HEK293 (cell line): Measurements from ENCODE around the gene ZKSCAN1.

Experiments used
- CTCF ChIA-PET: fragments of 350-600 bp; formaldehyde crosslinking; extraction: SDS; loops from one replicate; lab custom pipeline; 2021; ENCODE audit warnings: antibody characterized with exemption; lab: Yijun Ruan, JAX
- POLR2A ChIA-PET: fragments of 300-600 bp; formaldehyde crosslinking; extraction: SDS; loops from one replicate; lab custom pipeline; 2020; ENCODE audit warnings: antibody characterized with exemption, inconsistent platforms; lab: Yijun Ruan, JAX
- H3K27ac ChIP-seq: fragments of 200-500 bp; sonication (Bioruptor generic); 2 replicates; pipeline ENCODE4 v1.5.1; 2014; ENCODE audit warnings: low read depth, low read length, control low read depth, inconsistent platforms; ENCODE audit errors: extremely low read depth
- H3K36me3 ChIP-seq, 2 experiments: fragments of 200-500 bp in 1 of 2; sonication (Bioruptor generic) in 1 of 2; 1 replicate in 1 of 2; 2 replicates in 1 of 2; pipeline ENCODE4 v1.5.1; 2014 to 2017; ENCODE audit warnings: inconsistent platforms in 2 of 2, low read length in 2 of 2; ENCODE audit not compliant: control insufficient read depth in 2 of 2, insufficient read depth in 1 of 2
- H3K4me1 ChIP-seq: fragments of 200-500 bp; sonication (Bioruptor generic); 2 replicates; pipeline ENCODE4 v1.5.1; 2014; ENCODE audit warnings: mild to moderate bottlenecking, low read length, inconsistent platforms; ENCODE audit not compliant: control insufficient read depth, insufficient read depth
- H3K4me3 ChIP-seq: 2 replicates; pipeline ENCODE4 v1.5.1; 2011; ENCODE audit warnings: low read depth, mild to moderate bottlenecking, control low read depth, low read length, moderate library complexity
- H3K9me3 ChIP-seq: fragments of 200-500 bp; sonication (Bioruptor generic); 2 replicates; pipeline ENCODE4 v1.5.1; 2014; ENCODE audit warnings: low read depth, low read length, inconsistent platforms; ENCODE audit not compliant: control insufficient read depth, insufficient read depth
- BCL11A ChIP-seq: fragments of 450-650 bp; formaldehyde crosslinking; IDR thresholded peaks from 2 replicates; pipeline ENCODE4 v1.5.1; 2016; ENCODE audit warnings: low read depth, missing biosample characterization, missing genetic modification characterization
- EGR2 ChIP-seq: fragments of 450-650 bp; formaldehyde crosslinking; IDR thresholded peaks from 2 replicates; pipeline ENCODE4 v1.5.1; 2016; ENCODE audit warnings: low read depth, missing biosample characterization, missing genetic modification characterization
- GLIS1 ChIP-seq: fragments of 450-650 bp; formaldehyde crosslinking; IDR thresholded peaks from 2 replicates; pipeline ENCODE4 v1.5.1; 2016; ENCODE audit warnings: missing biosample characterization, missing genetic modification characterization
- GLIS2 ChIP-seq: fragments of 450-650 bp; formaldehyde crosslinking; IDR thresholded peaks from 2 replicates; pipeline ENCODE4 v1.5.1; 2016; ENCODE audit warnings: missing biosample characterization, missing genetic modification characterization
- IKZF3 ChIP-seq: fragments of 450-650 bp; IDR thresholded peaks from 2 replicates; pipeline ENCODE4 v1.5.0; 2018; ENCODE audit warnings: missing biosample characterization, mild to moderate bottlenecking, missing genetic modification characterization, moderate library complexity
- KLF1 ChIP-seq: fragments of 450-650 bp; formaldehyde crosslinking; IDR thresholded peaks from 2 replicates; pipeline ENCODE4 v1.5.1; 2016; ENCODE audit warnings: missing biosample characterization, missing genetic modification characterization
- MZF1 ChIP-seq: fragments of 450-650 bp; formaldehyde crosslinking; IDR thresholded peaks from 2 replicates; pipeline ENCODE4 v1.5.1; 2017; ENCODE audit warnings: missing biosample characterization, missing genetic modification characterization, borderline replicate concordance
- OVOL3 ChIP-seq: fragments of 450-650 bp; formaldehyde crosslinking; IDR thresholded peaks from 2 replicates; pipeline ENCODE4 v1.5.1; 2016; ENCODE audit warnings: missing biosample characterization, missing genetic modification characterization
- PRDM1 ChIP-seq: fragments of 450-650 bp; formaldehyde crosslinking; IDR thresholded peaks from 2 replicates; pipeline ENCODE4; 2016; ENCODE audit warnings: missing biosample characterization, missing genetic modification characterization
- SP7 ChIP-seq: fragments of 450-650 bp; formaldehyde crosslinking; IDR thresholded peaks from 2 replicates; pipeline ENCODE4 v1.5.1; 2016; ENCODE audit warnings: missing biosample characterization, missing genetic modification characterization
- WT1 ChIP-seq: fragments of 450-650 bp; formaldehyde crosslinking; IDR thresholded peaks from 2 replicates; pipeline ENCODE4 v1.5.1; 2016; ENCODE audit warnings: missing biosample characterization, missing genetic modification characterization
- YY1 ChIP-seq: fragments of 450-650 bp; formaldehyde crosslinking; IDR thresholded peaks from 2 replicates; pipeline ENCODE4 v1.5.1; 2018; ENCODE audit warnings: missing biosample characterization, missing genetic modification characterization
- YY2 ChIP-seq: fragments of 450-650 bp; formaldehyde crosslinking; IDR thresholded peaks from 2 replicates; pipeline ENCODE4 v1.5.1; 2016; ENCODE audit warnings: missing biosample characterization, missing genetic modification characterization
- ZBTB17 ChIP-seq: fragments of 450-650 bp; formaldehyde crosslinking; IDR thresholded peaks from 2 replicates; pipeline ENCODE4 v1.5.1; 2016; ENCODE audit warnings: missing biosample characterization, missing genetic modification characterization
- ZFHX2 ChIP-seq: fragments of 450-650 bp; formaldehyde crosslinking; conservative IDR thresholded peaks from 2 replicates; pipeline ENCODE4 v1.5.1; 2016; ENCODE audit warnings: missing biosample characterization, missing genetic modification characterization
- ZNF155 ChIP-seq: fragments of 450-650 bp; formaldehyde crosslinking; IDR thresholded peaks from 2 replicates; pipeline ENCODE4 v1.5.1; 2016; ENCODE audit warnings: missing biosample characterization, missing genetic modification characterization
- ZNF24 ChIP-seq: fragments of 450-650 bp; formaldehyde crosslinking; IDR thresholded peaks from 2 replicates; pipeline ENCODE4 v1.5.1; 2016; ENCODE audit warnings: missing biosample characterization, missing genetic modification characterization
- ZNF302 ChIP-seq: fragments of 450-650 bp; formaldehyde crosslinking; IDR thresholded peaks from 2 replicates; pipeline ENCODE4 v1.5.1; 2016; ENCODE audit warnings: missing biosample characterization, missing genetic modification characterization, low read depth
- ZNF366 ChIP-seq: fragments of 450-650 bp; formaldehyde crosslinking; conservative IDR thresholded peaks from 2 replicates; pipeline ENCODE4 v1.5.1; 2016; ENCODE audit warnings: missing biosample characterization, missing genetic modification characterization
- ZNF391 ChIP-seq: fragments of 450-650 bp; formaldehyde crosslinking; IDR thresholded peaks from 2 replicates; pipeline ENCODE4 v1.5.1; 2016; ENCODE audit warnings: low read depth, missing biosample characterization, missing genetic modification characterization, borderline replicate concordance
- ZNF394 ChIP-seq: fragments of 450-650 bp; formaldehyde crosslinking; IDR thresholded peaks from 2 replicates; pipeline ENCODE4 v1.5.1; 2016; ENCODE audit warnings: missing biosample characterization, missing genetic modification characterization, mild to moderate bottlenecking, moderate library complexity, borderline replicate concordance
- ZNF501 ChIP-seq: fragments of 450-650 bp; formaldehyde crosslinking; IDR thresholded peaks from 2 replicates; pipeline ENCODE4 v1.5.1; 2016; ENCODE audit warnings: missing biosample characterization, missing genetic modification characterization
- ZNF654 ChIP-seq: fragments of 450-650 bp; formaldehyde crosslinking; IDR thresholded peaks from 2 replicates; pipeline ENCODE4 v1.5.1; 2016; ENCODE audit warnings: low read depth, missing biosample characterization, missing genetic modification characterization
- ZNF658 ChIP-seq: fragments of 450-650 bp; formaldehyde crosslinking; IDR thresholded peaks from 2 replicates; pipeline ENCODE4; 2016; ENCODE audit warnings: missing biosample characterization, missing genetic modification characterization
- ZNF776 ChIP-seq: fragments of 450-650 bp; formaldehyde crosslinking; IDR thresholded peaks from 2 replicates; pipeline ENCODE4 v1.5.0; 2017; ENCODE audit warnings: missing biosample characterization, missing genetic modification characterization, borderline replicate concordance
- ZSCAN16 ChIP-seq: fragments of 450-650 bp; formaldehyde crosslinking; IDR thresholded peaks from 2 replicates; pipeline ENCODE4 v1.5.1; 2016; ENCODE audit warnings: missing biosample characterization, missing genetic modification characterization
- TF ChIP-seq, protein P1 (sequence below): fragments of 450-650 bp; formaldehyde crosslinking; IDR thresholded peaks from 2 replicates; pipeline ENCODE4 v1.5.1; 2016; ENCODE audit warnings: missing biosample characterization, missing genetic modification characterization
- TF ChIP-seq, protein P2 (sequence below): fragments of 450-650 bp; formaldehyde crosslinking; IDR thresholded peaks from 2 replicates; pipeline ENCODE4 v1.5.1; 2016; ENCODE audit warnings: missing biosample characterization, missing genetic modification characterization
- TF ChIP-seq, protein P3 (sequence below): fragments of 450-650 bp; formaldehyde crosslinking; IDR thresholded peaks from 2 replicates; pipeline ENCODE4 v1.5.1; 2016; ENCODE audit warnings: missing biosample characterization, missing genetic modification characterization

Gene ZKSCAN1

DNA sequence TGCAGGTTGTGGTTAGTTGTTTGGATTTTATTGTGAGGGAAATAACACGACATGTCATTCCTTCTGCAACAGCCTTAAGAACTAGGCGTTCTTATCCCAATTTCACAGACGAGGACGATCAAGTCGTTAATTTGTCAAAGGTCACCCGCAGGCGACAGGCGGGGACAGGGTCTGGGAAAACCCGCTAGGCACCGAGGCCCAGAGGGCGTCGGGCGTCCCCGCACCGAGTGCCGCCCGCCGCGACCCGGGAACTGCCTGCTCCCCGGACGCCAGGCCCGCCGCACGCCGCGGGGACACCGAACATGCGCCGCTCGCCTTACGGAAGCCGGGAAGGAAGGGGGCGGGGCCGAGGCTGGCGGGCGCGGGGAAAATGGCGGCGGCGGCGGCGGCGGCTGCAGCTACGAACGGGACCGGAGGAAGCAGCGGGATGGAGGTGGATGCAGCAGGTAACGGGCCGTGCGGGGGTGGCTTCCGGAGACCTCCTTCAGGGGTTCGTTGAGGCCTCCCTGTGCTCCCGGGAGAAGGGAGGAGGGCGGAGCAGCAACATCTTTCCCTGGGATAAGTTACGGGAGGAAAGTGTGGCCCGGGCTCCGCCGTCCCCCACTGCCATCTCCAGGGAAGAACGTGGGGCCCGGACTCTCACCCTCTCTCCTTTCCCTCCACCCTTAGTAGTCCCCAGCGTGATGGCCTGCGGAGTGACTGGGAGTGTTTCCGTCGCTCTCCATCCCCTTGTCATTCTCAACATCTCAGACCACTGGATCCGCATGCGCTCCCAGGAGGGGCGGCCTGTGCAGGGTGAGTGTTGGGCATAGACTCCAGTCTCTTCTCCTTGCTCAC is 73.4 kb downstream of the ZKSCAN1 start, which contains the start of gene COPS6 (continued):
- TF ChIP-seq ZNF654 (tag by site-specific recombination) = no peak
- peak; percentile 96 for TF ChIP-seq YY1 (tag by site-specific recombination)
- no peak for TF ChIP-seq ZSCAN16 (tag by site-specific recombination)
- TF ChIP-seq EGR2 = peak; percentile 36; the same call in 1 of the 2 replicates
- TF ChIP-seq, protein P1, sequence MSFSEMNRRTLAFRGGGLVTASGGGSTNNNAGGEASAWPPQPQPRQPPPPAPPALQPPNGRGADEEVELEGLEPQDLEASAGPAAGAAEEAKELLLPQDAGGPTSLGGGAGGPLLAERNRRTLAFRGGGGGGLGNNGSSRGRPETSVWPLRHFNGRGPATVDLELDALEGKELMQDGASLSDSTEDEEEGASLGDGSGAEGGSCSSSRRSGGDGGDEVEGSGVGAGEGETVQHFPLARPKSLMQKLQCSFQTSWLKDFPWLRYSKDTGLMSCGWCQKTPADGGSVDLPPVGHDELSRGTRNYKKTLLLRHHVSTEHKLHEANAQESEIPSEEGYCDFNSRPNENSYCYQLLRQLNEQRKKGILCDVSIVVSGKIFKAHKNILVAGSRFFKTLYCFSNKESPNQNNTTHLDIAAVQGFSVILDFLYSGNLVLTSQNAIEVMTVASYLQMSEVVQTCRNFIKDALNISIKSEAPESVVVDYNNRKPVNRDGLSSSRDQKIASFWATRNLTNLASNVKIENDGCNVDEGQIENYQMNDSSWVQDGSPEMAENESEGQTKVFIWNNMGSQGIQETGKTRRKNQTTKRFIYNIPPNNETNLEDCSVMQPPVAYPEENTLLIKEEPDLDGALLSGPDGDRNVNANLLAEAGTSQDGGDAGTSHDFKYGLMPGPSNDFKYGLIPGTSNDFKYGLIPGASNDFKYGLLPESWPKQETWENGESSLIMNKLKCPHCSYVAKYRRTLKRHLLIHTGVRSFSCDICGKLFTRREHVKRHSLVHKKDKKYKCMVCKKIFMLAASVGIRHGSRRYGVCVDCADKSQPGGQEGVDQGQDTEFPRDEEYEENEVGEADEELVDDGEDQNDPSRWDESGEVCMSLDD (tag by site-specific recombination) = no peak
- TF ChIP-seq MZF1 (tag by site-specific recombination) = peak; percentile 44; the same call in 1 of the 2 replicates
- no peak for TF ChIP-seq ZNF776 (tag by site-specific recombination)
- TF ChIP-seq ZNF24 (tag by site-specific recombination) = no peak
- TF ChIP-seq ZNF501 (tag by site-specific recombination) = peak; percentile 85

DNA sequence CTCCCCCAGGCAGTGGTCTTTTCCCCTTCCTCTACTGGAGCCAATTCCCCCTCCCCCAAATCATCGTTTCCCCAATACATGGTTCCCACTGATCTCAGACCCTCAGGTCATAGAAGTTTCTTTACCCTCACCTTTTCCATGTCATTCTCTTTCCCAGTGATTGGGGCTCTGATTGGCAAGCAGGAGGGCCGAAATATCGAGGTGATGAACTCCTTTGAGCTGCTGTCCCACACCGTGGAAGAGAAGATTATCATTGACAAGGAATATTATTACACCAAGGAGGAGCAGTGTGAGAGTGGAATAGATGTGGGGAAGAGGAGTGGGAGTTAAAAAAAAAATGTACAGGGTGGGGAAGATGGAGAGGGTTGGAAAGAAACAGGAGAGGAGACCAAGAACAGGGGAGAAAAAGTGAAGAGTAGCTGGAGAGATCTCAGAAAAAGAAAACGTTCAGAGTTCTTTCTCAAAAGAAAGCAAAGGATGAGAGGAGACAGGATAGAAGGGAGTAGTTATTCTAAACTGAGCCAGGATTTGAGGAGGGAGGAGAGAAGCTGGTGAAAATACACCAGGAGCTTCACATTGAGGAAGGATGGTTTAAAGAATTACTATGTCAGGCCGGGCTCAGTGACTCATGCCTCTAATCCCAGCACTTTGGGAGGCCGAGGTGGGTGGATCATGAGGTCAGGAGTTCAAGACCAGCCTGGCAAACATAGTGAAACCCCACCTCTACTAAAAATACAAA is 74.2 kb downstream of the ZKSCAN1 start:
- H3K4me3 ChIP-seq = peak overlapping the region; percentile 86
- peak; percentile 92 for TF ChIP-seq PRDM1
- TF ChIP-seq ZNF658 (tag by site-specific recombination) = no peak
- no peak for TF ChIP-seq ZNF302 (tag by site-specific recombination)
- peak; percentile 17; the same call in 1 of the 2 replicates for TF ChIP-seq ZNF391 (tag by site-specific recombination)
- no peak for TF ChIP-seq YY2 (tag by site-specific recombination)
- TF ChIP-seq, protein P2, sequence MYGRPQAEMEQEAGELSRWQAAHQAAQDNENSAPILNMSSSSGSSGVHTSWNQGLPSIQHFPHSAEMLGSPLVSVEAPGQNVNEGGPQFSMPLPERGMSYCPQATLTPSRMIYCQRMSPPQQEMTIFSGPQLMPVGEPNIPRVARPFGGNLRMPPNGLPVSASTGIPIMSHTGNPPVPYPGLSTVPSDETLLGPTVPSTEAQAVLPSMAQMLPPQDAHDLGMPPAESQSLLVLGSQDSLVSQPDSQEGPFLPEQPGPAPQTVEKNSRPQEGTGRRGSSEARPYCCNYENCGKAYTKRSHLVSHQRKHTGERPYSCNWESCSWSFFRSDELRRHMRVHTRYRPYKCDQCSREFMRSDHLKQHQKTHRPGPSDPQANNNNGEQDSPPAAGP (tag by site-specific recombination) = peak; percentile 18; the same call in 1 of the 2 replicates
- peak; percentile 70 for TF ChIP-seq SP7 (tag by site-specific recombination)
- TF ChIP-seq ZNF155 = no peak
- TF ChIP-seq WT1 (tag by site-specific recombination) = peak; percentile 31; the same call in 1 of the 2 replicates
- peak; percentile 61 for TF ChIP-seq KLF1
- TF ChIP-seq GLIS1 (tag by site-specific recombination) = peak; percentile 59
- TF ChIP-seq ZFHX2 (tag by site-specific recombination) = peak; percentile 62
- TF ChIP-seq, protein P3, sequence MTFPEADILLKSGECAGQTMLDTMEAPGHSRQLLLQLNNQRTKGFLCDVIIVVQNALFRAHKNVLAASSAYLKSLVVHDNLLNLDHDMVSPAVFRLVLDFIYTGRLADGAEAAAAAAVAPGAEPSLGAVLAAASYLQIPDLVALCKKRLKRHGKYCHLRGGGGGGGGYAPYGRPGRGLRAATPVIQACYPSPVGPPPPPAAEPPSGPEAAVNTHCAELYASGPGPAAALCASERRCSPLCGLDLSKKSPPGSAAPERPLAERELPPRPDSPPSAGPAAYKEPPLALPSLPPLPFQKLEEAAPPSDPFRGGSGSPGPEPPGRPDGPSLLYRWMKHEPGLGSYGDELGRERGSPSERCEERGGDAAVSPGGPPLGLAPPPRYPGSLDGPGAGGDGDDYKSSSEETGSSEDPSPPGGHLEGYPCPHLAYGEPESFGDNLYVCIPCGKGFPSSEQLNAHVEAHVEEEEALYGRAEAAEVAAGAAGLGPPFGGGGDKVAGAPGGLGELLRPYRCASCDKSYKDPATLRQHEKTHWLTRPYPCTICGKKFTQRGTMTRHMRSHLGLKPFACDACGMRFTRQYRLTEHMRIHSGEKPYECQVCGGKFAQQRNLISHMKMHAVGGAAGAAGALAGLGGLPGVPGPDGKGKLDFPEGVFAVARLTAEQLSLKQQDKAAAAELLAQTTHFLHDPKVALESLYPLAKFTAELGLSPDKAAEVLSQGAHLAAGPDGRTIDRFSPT = peak; percentile 42; the same call in 1 of the 2 replicates
- peak; percentile 93 for TF ChIP-seq ZBTB17 (tag by site-specific recombination)
- no peak for TF ChIP-seq GLIS2 (tag by site-specific recombination)
- TF ChIP-seq ZNF394 (tag by site-specific recombination) = peak; percentile 90
- no peak for TF ChIP-seq OVOL3
- TF ChIP-seq IKZF3 (tag by site-specific recombination) = peak; percentile 52; the same call in 1 of the 2 replicates
- TF ChIP-seq ZNF366 (tag by site-specific recombination) = peak; percentile 68
- TF ChIP-seq BCL11A (tag by site-specific recombination) = no peak
- ChIA-PET POLR2A (interaction anchor here (1.7 to 7.9 kb wide), 2 partner anchors 11 to 37 kb away, joined by 3 to 115 read pairs; partner anchors contain the start of genes AP4M1, MBLAC1 and MCM7), CTCF (interaction anchor here (0.6 to 1.3 kb wide), 3 partner anchors 11 to 317 kb away, joined by 3 to 4 read pairs (median 4); partner anchors contain the start of gene MCM7)
- peaks cover 8% of the 10 kb centered on the region for H3K4me1 ChIP-seq
- peaks cover 13 to 44% of the 10 kb centered on the region in 2 experiments for H3K36me3 ChIP-seq
- peak overlapping the region; percentile 79 for H3K27ac ChIP-seq
- no peaks in the 10 kb centered on the region for H3K9me3 ChIP-seq
